Spleen (tissue), 11 donors: Measurements from ENCODE around the gene ELFN1. TPM values are rescaled to one million over a fixed set of nuclear protein-coding genes. Genes with fewer than 3 reads are reported as not detected.

Experiments
- DNase-seq: peaks from one replicate; pipeline ENCODE4 v3.0.0-alpha.2; 2020
- H3K27ac ChIP-seq, 8 donors: fragments of 200-600 bp; sonication (generic) in 7 of 8; 1 replicate in 4 of 8; 2 replicates in 4 of 8; pipeline versions ENCODE4 v1.5.0 to v1.8.0; 2016 to 2021; ENCODE audit warnings: inconsistent platforms in 4 of 8, mild to moderate bottlenecking in 4 of 8, moderate library complexity in 1 of 8
- H3K27me3 ChIP-seq, 7 donors: fragments of 200-600 bp; sonication (generic) in 6 of 7; replicated peaks in 1 of 7; 1 replicate in 4 of 7; 2 replicates in 3 of 7; pipeline versions ENCODE4 v1.5.0 to v1.8.0; 2016 to 2021; ENCODE audit warnings: inconsistent platforms in 3 of 7, mild to moderate bottlenecking in 1 of 7
- H3K36me3 ChIP-seq, 6 donors: fragments of 200-600 bp; sonication (generic) in 5 of 6; 1 replicate in 4 of 6; 2 replicates in 2 of 6; pipeline versions ENCODE4 v1.5.0 to v1.8.0; 2016 to 2021; ENCODE audit warnings: inconsistent platforms in 2 of 6
- H3K4me1 ChIP-seq, 6 donors: fragments of 200-600 bp; sonication (generic) in 5 of 6; 1 replicate in 3 of 6; 2 replicates in 3 of 6; pipeline versions ENCODE4 v1.5.0 to v1.8.0; 2016 to 2021; ENCODE audit warnings: inconsistent platforms in 3 of 6
- H3K4me3 ChIP-seq, 8 donors: fragments of 200-600 bp; sonication (generic) in 7 of 8; 1 replicate in 4 of 8; 2 replicates in 4 of 8; pipeline versions ENCODE4 v1.5.0 to v1.8.0; 2016 to 2021; ENCODE audit warnings: inconsistent platforms in 4 of 8, mild to moderate bottlenecking in 4 of 8, moderate library complexity in 2 of 8
- H3K9me3 ChIP-seq, 8 donors: fragments of 200-600 bp; sonication (generic) in 7 of 8; 1 replicate in 4 of 8; 2 replicates in 4 of 8; pipeline versions ENCODE4 v1.5.0 to v1.8.0; 2016 to 2021; ENCODE audit warnings: inconsistent platforms in 4 of 8
- POLR2A ChIP-seq, 3 donors: fragments of 450-650 bp; IDR thresholded peaks; one replicate each; pipeline ENCODE4 v1.5.1; 2017; ENCODE audit warnings: antibody characterized with exemption in 3 of 3, mild to moderate bottlenecking in 1 of 3
- POLR2AphosphoS5 ChIP-seq, 3 donors: sonication (generic); formaldehyde crosslinking; IDR thresholded peaks; one replicate each; pipeline ENCODE4 v1.5.1; 2017; ENCODE audit warnings: antibody characterized with exemption in 3 of 3
- WGBS, 5 donors: extraction: QIAGEN DNeasy Blood & Tissue Kit in 3 of 5; methylation state at CpG; one replicate each; pipeline versions ENCODE4 v1.1.5 to v1.1.7; 2013 to 2018; 5-methylcytosine and 5-hydroxymethylcytosine counted together
- intact Hi-C: fragments of 100-400 bp; cut with DNase I; formaldehyde crosslinking; loops from one replicate; pipeline ENCODE4 v1.15.0; 2023; ENCODE audit warnings: low total_unique reads
- polyA plus RNA-seq, 3 donors: library from polyadenylated mRNA; stranded (reverse); fragments of 200-250 nt; gene quantifications; one replicate each; pipeline ENCODE4 v1.2.1, GENCODE V29; 2013
- total RNA-seq, 7 donors: library from RNA; depleted of rRNA in 3 of 7; stranded (reverse); fragments of >200 nt in 3 of 7; fragmentation: NEBNext Ultra II Directional in 4 of 7; extraction: Animal tissue kit (Norgen Biotek cat#: 25700) in 4 of 7; gene quantifications; one replicate each; pipeline versions ENCODE4 v1.1.0 to v1.2.1, GENCODE V29; 2016 to 2021
- TF ChIP-seq, protein P1 (sequence below), 11 experiments: fragments of 200-600 bp in 7 of 11; fragments of 450-650 bp in 4 of 11; sonication (generic) in 4 of 11; IDR thresholded peaks in 8 of 11; conservative IDR thresholded peaks in 3 of 11; 1 replicate in 7 of 11; 2 replicates in 4 of 11; pipeline versions ENCODE4 v1.4.0 to v1.8.0; 2016 to 2021; ENCODE audit warnings: antibody characterized with exemption in 11 of 11, inconsistent platforms in 4 of 11, mild to moderate bottlenecking in 1 of 11
- donor health status: healthy with polysubstance abuse.
- donor health status: DM: no; HTN: no; CAD: no; lungs with moderate emphysema.
- donor health status: DM: no; HTN: no; CAD: no.
- donor health status: Bipolar disorder and iron deficiency.
- donor health status: healthy.
- donor health status: DM: no; HTN: no; CAD: no.
- donor health status: DM: yes; HTN: yes; CAD: no.

ELFN1 gene
- total and polyA plus RNA-seq, 10 donors = 0.22 to 3.9 (median 2.4) TPM

DNA sequence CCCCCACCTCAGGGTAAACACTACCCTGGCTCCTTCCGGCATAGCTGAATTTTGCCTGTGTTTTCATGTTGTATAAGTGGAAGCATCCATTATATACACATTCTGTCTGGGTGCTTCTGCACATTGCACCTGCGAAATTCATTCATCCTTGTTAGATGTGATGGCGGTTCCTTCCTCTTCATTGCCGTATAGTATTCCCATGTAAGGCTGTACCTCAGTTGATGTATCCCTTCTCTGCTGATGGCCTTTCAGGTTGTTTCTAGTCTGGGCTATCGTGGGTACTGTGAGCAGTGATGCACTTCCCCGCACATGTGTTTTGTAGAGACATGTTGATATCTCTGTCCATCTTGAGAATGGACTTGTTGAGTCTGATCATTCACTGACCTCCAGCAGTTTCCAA, 28.9 kb downstream of the ELFN1 start:
- no peak for DNase-seq
- intact Hi-C loops = no loop called here
- Histone ChIP-seq H3K27ac (no peak overlapping the region), H3K36me3 (no peaks in the 10 kb centered on the region), H3K9me3 (peaks cover 0 to 23% (median 18%) of the 10 kb centered on the region in 8 donors), H3K4me3 (no peak overlapping the region), H3K4me1 (peaks cover 0 to 11% (median 2%) of the 10 kb centered on the region in 6 donors), H3K27me3 (peaks cover 0 to 17% (median 0%) of the 10 kb centered on the region in 7 donors)
- TF ChIP-seq POLR2AphosphoS5 (IDR thresholded peaks at IDR 0.05) (no peak), POLR2A (IDR thresholded peaks at IDR 0.05) (no peak)
- TF ChIP-seq, protein P1, sequence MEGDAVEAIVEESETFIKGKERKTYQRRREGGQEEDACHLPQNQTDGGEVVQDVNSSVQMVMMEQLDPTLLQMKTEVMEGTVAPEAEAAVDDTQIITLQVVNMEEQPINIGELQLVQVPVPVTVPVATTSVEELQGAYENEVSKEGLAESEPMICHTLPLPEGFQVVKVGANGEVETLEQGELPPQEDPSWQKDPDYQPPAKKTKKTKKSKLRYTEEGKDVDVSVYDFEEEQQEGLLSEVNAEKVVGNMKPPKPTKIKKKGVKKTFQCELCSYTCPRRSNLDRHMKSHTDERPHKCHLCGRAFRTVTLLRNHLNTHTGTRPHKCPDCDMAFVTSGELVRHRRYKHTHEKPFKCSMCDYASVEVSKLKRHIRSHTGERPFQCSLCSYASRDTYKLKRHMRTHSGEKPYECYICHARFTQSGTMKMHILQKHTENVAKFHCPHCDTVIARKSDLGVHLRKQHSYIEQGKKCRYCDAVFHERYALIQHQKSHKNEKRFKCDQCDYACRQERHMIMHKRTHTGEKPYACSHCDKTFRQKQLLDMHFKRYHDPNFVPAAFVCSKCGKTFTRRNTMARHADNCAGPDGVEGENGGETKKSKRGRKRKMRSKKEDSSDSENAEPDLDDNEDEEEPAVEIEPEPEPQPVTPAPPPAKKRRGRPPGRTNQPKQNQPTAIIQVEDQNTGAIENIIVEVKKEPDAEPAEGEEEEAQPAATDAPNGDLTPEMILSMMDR (IDR thresholded peaks at IDR 0.05 in 8 of 11, conservative IDR thresholded peaks at IDR 0.05 in 3 of 11) = no peak
- WGBS, 5 donors = 91 to 94% (median 93%) methylated on average over 6 of the region's 6 CpGs

- no peak overlapping the region for H3K27ac ChIP-seq
- peaks cover 0 to 27% (median 0%) of the 10 kb centered on the region in 7 donors for H3K27me3 ChIP-seq
- DNase-seq = no peak
- H3K36me3 ChIP-seq = no peaks in the 10 kb centered on the region
- TF ChIP-seq POLR2AphosphoS5 (IDR thresholded peaks at IDR 0.05) (no peak), POLR2A (IDR thresholded peaks at IDR 0.05) (no peak)
- TF ChIP-seq, protein P1 (IDR thresholded peaks at IDR 0.05 in 8 of 11, conservative IDR thresholded peaks at IDR 0.05 in 3 of 11) = no peak
- H3K4me1 ChIP-seq = peaks cover 0 to 11% (median 2%) of the 10 kb centered on the region in 6 donors
- intact Hi-C loops = no loop called here
- no peak overlapping the region for H3K4me3 ChIP-seq
- H3K9me3 ChIP-seq = peaks cover 0 to 23% (median 18%) of the 10 kb centered on the region in 8 donors
- 88 to 93% (median 91%) methylated on average over 11 of the region's 11 CpGs for WGBS, 5 donors
Observed at GRCh38 chr7:1700086-1700485, 30.0 kb downstream of the ELFN1 start.

- H3K4me3 ChIP-seq = no peak overlapping the region
- intact Hi-C loops = no loop called here
- H3K27me3 ChIP-seq = peaks cover 0 to 27% (median 0%) of the 10 kb centered on the region in 7 donors
- H3K4me1 ChIP-seq = peaks cover 0 to 11% (median 2%) of the 10 kb centered on the region in 6 donors
- TF ChIP-seq POLR2AphosphoS5 (IDR thresholded peaks at IDR 0.05) (no peak), POLR2A (IDR thresholded peaks at IDR 0.05) (no peak)
- TF ChIP-seq, protein P1 (IDR thresholded peaks at IDR 0.05 in 8 of 11, conservative IDR thresholded peaks at IDR 0.05 in 3 of 11) = no peak
- WGBS, 5 donors = 89 to 95% (median 92%) methylated on average over 26 to 27 of the region's 27 CpGs
- peaks cover 0 to 23% (median 18%) of the 10 kb centered on the region in 8 donors for H3K9me3 ChIP-seq
- peak; percentile 50 for DNase-seq
- no peaks in the 10 kb centered on the region for H3K36me3 ChIP-seq
- H3K27ac ChIP-seq = no peak overlapping the region
Observed at GRCh38 chr7:1700536-1701333, 30.7 kb downstream of the ELFN1 start.

- peaks cover 0 to 23% (median 18%) of the 10 kb centered on the region in 8 donors for H3K9me3 ChIP-seq
- DNase-seq = no peak
- peaks cover 0 to 19% (median 0%) of the 10 kb centered on the region in 7 donors for H3K27me3 ChIP-seq
- H3K4me3 ChIP-seq = no peak overlapping the region
- no peak for TF ChIP-seq POLR2A (IDR thresholded peaks at IDR 0.05)
- TF ChIP-seq, protein P1 (IDR thresholded peaks at IDR 0.05 in 8 of 11, conservative IDR thresholded peaks at IDR 0.05 in 3 of 11) = no peak
- TF ChIP-seq POLR2AphosphoS5 (IDR thresholded peaks at IDR 0.05) = no peak
- H3K36me3 ChIP-seq = no peaks in the 10 kb centered on the region
- peaks cover 0 to 3% (median 1%) of the 10 kb centered on the region in 6 donors for H3K4me1 ChIP-seq
- no peak overlapping the region for H3K27ac ChIP-seq
- intact Hi-C loops = no loop called here
- WGBS, 5 donors = 95 to 97% (median 96%) methylated on average over 4 of the region's 4 CpGs
Observed at GRCh38 chr7:1702652-1703051, 32.6 kb downstream of the ELFN1 start.
